HepG2 (cell line): Measurements from ENCODE around the gene DMPK. TPM values are rescaled to one million over a fixed set of nuclear protein-coding genes. Genes with fewer than 3 reads are reported as not detected.
A peak's percentile ranks its signal among the peaks of the same experiment; 100 is the strongest.

Experiments
- ARNTL ChIP-seq: sonication (generic); formaldehyde crosslinking; IDR thresholded peaks from 2 replicates; pipeline ENCODE4 v1.4.0; 2020; ENCODE audit warnings: mild to moderate bottlenecking, missing genetic modification reagents
- CBX1 ChIP-seq: IDR thresholded peaks from one replicate; pipeline ENCODE4 v1.6.1; 2016; ENCODE audit warnings: antibody characterized with exemption, low read depth
- CERS6 ChIP-seq: sonication (generic); formaldehyde crosslinking; IDR thresholded peaks from 2 replicates; pipeline ENCODE4 v1.5.0; 2020; ENCODE audit warnings: missing genetic modification reagents
- DNMT1 ChIP-seq: sonication (generic); formaldehyde crosslinking; IDR thresholded peaks from 2 replicates; pipeline ENCODE4 v1.5.1; 2020; ENCODE audit warnings: mild to moderate bottlenecking, missing genetic modification reagents
- E2F5 ChIP-seq: sonication (generic); formaldehyde crosslinking; conservative IDR thresholded peaks from 2 replicates; pipeline ENCODE4 v1.4.0; 2020; ENCODE audit warnings: missing genetic modification reagents
- FOSL1 ChIP-seq: sonication (generic); formaldehyde crosslinking; IDR thresholded peaks from 2 replicates; pipeline ENCODE4 v1.9.0; 2021; ENCODE audit warnings: missing genetic modification reagents, borderline replicate concordance
- FOSL2 ChIP-seq: sonication (generic); formaldehyde crosslinking; IDR thresholded peaks from 2 replicates; pipeline ENCODE4 v1.4.0; 2020; ENCODE audit warnings: missing genetic modification reagents
- HIC2 ChIP-seq: sonication (generic); formaldehyde crosslinking; IDR thresholded peaks from 2 replicates; pipeline ENCODE4 v1.9.0; 2022; ENCODE audit warnings: low read depth, missing genetic modification reagents
- KLF9 ChIP-seq: IDR thresholded peaks from 2 replicates; pipeline ENCODE4 v1.6.1; 2016; ENCODE audit warnings: low read depth
- MEIS1 ChIP-seq: sonication (generic); formaldehyde crosslinking; IDR thresholded peaks from 2 replicates; pipeline ENCODE4 v1.9.0; 2021; ENCODE audit warnings: mild to moderate bottlenecking, missing genetic modification reagents, moderate library complexity, borderline replicate concordance
- ONECUT2 ChIP-seq: sonication (generic); formaldehyde crosslinking; IDR thresholded peaks from 2 replicates; pipeline ENCODE4 v1.4.0; 2020; ENCODE audit warnings: missing genetic modification reagents
- SALL2 ChIP-seq: sonication (generic); formaldehyde crosslinking; IDR thresholded peaks from 2 replicates; pipeline ENCODE4 v1.8.1; 2023; ENCODE audit warnings: mild to moderate bottlenecking, missing genetic modification reagents, inconsistent platforms
- TFDP2 ChIP-seq: sonication (generic); formaldehyde crosslinking; IDR thresholded peaks from 2 replicates; pipeline ENCODE4 v1.4.0; 2020; ENCODE audit warnings: missing genetic modification reagents
- ZBTB25 ChIP-seq: IDR thresholded peaks from 2 replicates; pipeline ENCODE4 v1.6.1; 2018; ENCODE audit warnings: missing genetic modification reagents
- ZMYM3 ChIP-seq: sonication (generic); formaldehyde crosslinking; IDR thresholded peaks from 2 replicates; pipeline ENCODE4 v1.5.1; 2020; ENCODE audit warnings: mild to moderate bottlenecking, missing genetic modification reagents
- ZNF224 ChIP-seq: sonication (generic); formaldehyde crosslinking; IDR thresholded peaks from 2 replicates; pipeline ENCODE4 v1.5.0; 2020; ENCODE audit warnings: mild to moderate bottlenecking, missing genetic modification reagents
- ZNF331 ChIP-seq: sonication (generic); formaldehyde crosslinking; IDR thresholded peaks from 2 replicates; pipeline ENCODE4 v1.4.0; 2020; ENCODE audit warnings: missing genetic modification reagents
- polyA plus RNA-seq, 8 experiments: library from polyadenylated mRNA; depleted of rRNA in 3 of 8; stranded (reverse) in 7 of 8; unstranded in 1 of 8; fragments of >200 nt; fragmentation: Illumina TruSeq in 4 of 8; extraction: Trizol in 4 of 8; gene quantifications; 2 replicates each; pipeline versions ENCODE4 v1.2.1 to v1.2.3, GENCODE V29; 2011 to 2016; ENCODE audit warnings: low read depth in 4 of 8, missing spikeins in 1 of 8, mixed read lengths in 1 of 8; ENCODE audit not compliant: insufficient read depth in 1 of 8
- total RNA-seq, 5 experiments: library from RNA; depleted of rRNA; stranded (reverse); fragments of >200 nt; fragmentation: Illumina TruSeq; extraction: Trizol; gene quantifications; 2 replicates each; pipeline ENCODE4 v1.2.3, GENCODE V29; 2016; ENCODE audit warnings: low read depth in 1 of 5

The DMPK gene
- total and polyA plus RNA-seq, 2 of the 13 experiments (the other 11 are each of a cell fraction or from before 2014, with no cell fraction given): 5.3 to 8.8 TPM

- TF ChIP-seq HIC2 (CRISPR knock-in tag): peak; percentile 83
- peak; percentile 31; the same call in 1 of the 2 replicates for TF ChIP-seq FOSL2
- TF ChIP-seq E2F5 (CRISPR knock-in tag): no peak
- no peak; the same call in 1 of the 2 replicates for TF ChIP-seq ZNF331 (CRISPR knock-in tag)
- TF ChIP-seq SALL2 (CRISPR knock-in tag): peak; percentile 24; the same call in 1 of the 2 replicates
- no peak for TF ChIP-seq DNMT1 (CRISPR knock-in tag)
- TF ChIP-seq ARNTL (CRISPR knock-in tag): peak; percentile 67
- no peak for TF ChIP-seq KLF9 (CRISPR knock-in tag)
- no peak for TF ChIP-seq CBX1
- no peak for TF ChIP-seq ONECUT2 (CRISPR knock-in tag)
- TF ChIP-seq CERS6 (CRISPR knock-in tag): peak; percentile 82; the same call in 1 of the 2 replicates
- 0 out of 2 replicates have a peak, but pooled peaks have one; percentile 56 for TF ChIP-seq MEIS1 (CRISPR knock-in tag)
- TF ChIP-seq FOSL1 (CRISPR knock-in tag): peak; percentile 33; the same call in 1 of the 2 replicates
- no peak; the same call in 1 of the 2 replicates for TF ChIP-seq ZBTB25 (CRISPR knock-in tag)
- TF ChIP-seq TFDP2 (CRISPR knock-in tag): peak; percentile 30; the same call in 1 of the 2 replicates
- no peak for TF ChIP-seq ZMYM3 (CRISPR knock-in tag)
- 0 out of 2 replicates have a peak, but pooled peaks have one; percentile 70 for TF ChIP-seq ZNF224 (CRISPR knock-in tag)
Measured at GRCh38 chr19:45770192-45771101, 11.8 kb downstream of the DMPK start (continued).
